ENCODE measurements around the gene ZAR1. TPM values are rescaled to one million over a fixed set of nuclear protein-coding genes. Genes with fewer than 3 reads are reported as not detected.

Gene ZAR1
- total RNA-seq, 2 experiments from 2014 or later: not detected

DNA sequence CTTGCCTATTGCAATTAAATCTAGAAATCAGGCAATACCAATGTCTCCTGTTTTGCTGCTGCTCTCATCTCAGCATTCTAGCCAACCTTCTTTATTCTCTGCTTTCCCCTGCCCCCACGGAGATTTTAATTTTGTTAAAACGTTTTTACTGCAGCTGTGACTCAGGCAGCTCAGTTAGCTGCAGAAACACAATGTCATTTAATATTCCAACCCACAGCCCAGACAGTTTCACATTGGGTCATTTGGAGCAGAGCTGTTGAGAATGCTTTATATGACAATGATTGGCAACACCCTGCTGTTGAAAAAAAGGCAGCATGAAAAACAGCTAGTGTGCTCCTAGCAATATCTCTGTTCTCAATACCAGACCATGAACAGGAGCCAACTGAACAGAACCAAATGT lies 19.5 kb upstream of the ZAR1 start:
- Mint-ChIP-seq H3K36me3 (no peaks in the 10 kb centered on the region), H3K27ac (no peak overlapping the region), H3K9me3 (no peaks in the 10 kb centered on the region), H3K27me3 (peaks cover 4% of the 10 kb centered on the region), H3K4me3 (no peak overlapping the region), H3K4me1 (ENCODE audit: low read depth) (no peaks in the 10 kb centered on the region)
- ChIA-PET POLR2A (no interaction called here), CTCF (no interaction called here)
- no peak for DNase-seq
- intact Hi-C loops (cut with micrococcal nuclease): no loop called here

DNA sequence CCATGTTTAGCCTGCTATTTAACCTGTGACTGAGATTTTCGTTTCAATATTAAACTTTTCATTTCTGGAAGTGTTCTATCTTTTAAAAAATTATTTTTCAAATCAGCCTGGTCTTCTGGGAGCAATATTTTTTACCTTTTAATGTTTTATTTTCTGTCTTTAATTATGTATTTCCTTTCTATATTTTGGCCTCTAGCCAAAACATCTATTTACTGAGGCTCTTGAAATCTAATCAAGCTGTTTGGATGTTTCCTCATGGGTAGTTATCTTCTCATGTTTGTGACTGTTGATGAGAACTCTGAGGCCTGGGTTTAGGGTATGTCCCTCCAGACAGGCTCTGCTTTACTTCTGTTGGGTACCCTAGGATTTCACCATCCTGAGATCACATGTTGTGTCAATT lies 17.3 kb upstream of the ZAR1 start:
- POLR2A ChIA-PET: no interaction called here
- Mint-ChIP-seq H3K27me3 (peaks cover 5% of the 10 kb centered on the region), H3K4me3 (no peak overlapping the region), H3K9me3 (no peaks in the 10 kb centered on the region), H3K27ac (no peak overlapping the region), H3K36me3 (no peaks in the 10 kb centered on the region), H3K4me1 (ENCODE audit: low read depth) (no peaks in the 10 kb centered on the region)
- CTCF ChIA-PET: no interaction called here
- intact Hi-C loops (cut with micrococcal nuclease): no loop called here
- no peak for DNase-seq

DNA sequence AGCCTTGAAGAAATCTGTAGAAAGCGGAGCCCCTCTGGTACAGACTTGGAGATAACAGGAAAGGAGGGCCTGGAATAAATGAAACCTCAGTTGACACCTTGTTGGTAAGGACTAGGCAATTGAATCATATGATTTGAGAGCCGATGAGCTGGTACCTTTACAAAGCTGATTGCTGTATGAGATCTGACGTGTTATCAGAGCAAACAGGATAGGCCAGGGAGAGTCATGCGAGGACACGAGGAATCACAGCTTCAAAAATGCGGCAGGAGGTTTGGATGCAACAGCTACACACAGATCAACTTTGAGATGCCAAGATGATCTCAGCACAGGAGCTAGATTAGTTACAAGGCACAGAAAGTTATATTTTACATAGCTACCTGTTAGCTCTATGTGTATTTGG lies 14.3 kb upstream of the ZAR1 start:
- POLR2A ChIA-PET: no interaction called here
- intact Hi-C loops (cut with micrococcal nuclease): no loop called here
- Mint-ChIP-seq H3K4me3 (no peak overlapping the region), H3K4me1 (ENCODE audit: low read depth) (no peaks in the 10 kb centered on the region), H3K9me3 (no peaks in the 10 kb centered on the region), H3K27me3 (peaks cover 4% of the 10 kb centered on the region), H3K36me3 (no peaks in the 10 kb centered on the region), H3K27ac (no peak overlapping the region)
- DNase-seq: no peak
- CTCF ChIA-PET: interaction anchor here (0.8 kb wide), 1 partner anchor 95 kb away, joined by 3 read pairs; no protein-coding TSS in a partner anchor

DNA sequence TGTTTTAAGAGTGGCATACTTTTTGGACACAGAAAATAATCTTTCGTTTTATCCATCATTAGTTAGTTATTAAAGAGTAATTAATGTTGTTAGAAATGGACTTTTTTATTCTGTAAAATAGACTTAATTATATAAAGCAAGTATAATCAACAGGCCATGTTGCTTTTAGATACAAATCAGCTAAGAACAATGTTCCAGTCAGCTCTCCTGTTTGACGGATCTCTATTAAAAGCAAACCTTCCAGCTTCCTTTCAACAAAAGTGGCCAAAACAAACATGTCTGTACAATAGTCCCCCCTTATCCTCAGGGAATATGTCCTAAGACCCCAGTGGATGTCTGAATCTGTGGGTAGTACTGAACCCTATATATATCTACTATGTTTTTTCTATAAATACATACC lies 11.8 kb upstream of the ZAR1 start:
- H3K36me3 Mint-ChIP-seq: peaks cover 2% of the 10 kb centered on the region
- intact Hi-C loops (cut with micrococcal nuclease): no loop called here
- DNase-seq: no peak
- H3K27me3 Mint-ChIP-seq: peaks cover 26% of the 10 kb centered on the region
- H3K4me3 Mint-ChIP-seq: no peak overlapping the region
- H3K9me3 Mint-ChIP-seq: no peaks in the 10 kb centered on the region
- POLR2A ChIA-PET: no interaction called here
- H3K4me1 Mint-ChIP-seq (ENCODE audit: low read depth): no peaks in the 10 kb centered on the region
- H3K27ac Mint-ChIP-seq: no peak overlapping the region
- CTCF ChIA-PET: interaction anchor here (0.5 kb wide), 1 partner anchor 1319 kb away, joined by 5 read pairs; no protein-coding TSS in a partner anchor

DNA sequence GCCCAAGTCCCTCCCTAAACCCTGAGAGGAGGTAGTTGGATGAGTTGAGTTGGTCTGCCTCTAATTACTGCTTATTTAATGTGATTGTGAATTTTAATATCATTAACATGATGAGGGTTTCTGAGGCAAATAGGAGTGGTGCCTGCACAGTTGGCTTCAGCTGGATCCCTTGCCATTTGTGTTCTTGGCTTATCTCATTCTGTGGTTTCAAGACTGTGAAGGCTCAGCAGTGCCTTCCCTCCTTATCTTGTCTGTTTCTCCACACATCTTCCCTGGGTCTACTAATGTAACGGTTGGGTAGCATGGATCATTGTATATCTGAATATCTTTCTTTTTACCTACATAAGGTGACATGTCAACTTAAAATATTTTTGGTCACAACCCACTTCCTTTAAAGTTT lies 8.5 kb upstream of the ZAR1 start:
- Mint-ChIP-seq H3K9me3 (no peaks in the 10 kb centered on the region), H3K4me1 (ENCODE audit: low read depth) (peaks cover 11% of the 10 kb centered on the region), H3K27me3 (peaks cover 46% of the 10 kb centered on the region), H3K4me3 (no peak overlapping the region), H3K27ac (no peak overlapping the region), H3K36me3 (peaks cover 2% of the 10 kb centered on the region)
- POLR2A ChIA-PET: no interaction called here
- DNase-seq: no peak
- intact Hi-C loops (cut with micrococcal nuclease): loop anchor here (10.0 kb wide), 1 partner anchor 47 kb away; no protein-coding TSS in a partner anchor
- CTCF ChIA-PET: no interaction called here

DNA sequence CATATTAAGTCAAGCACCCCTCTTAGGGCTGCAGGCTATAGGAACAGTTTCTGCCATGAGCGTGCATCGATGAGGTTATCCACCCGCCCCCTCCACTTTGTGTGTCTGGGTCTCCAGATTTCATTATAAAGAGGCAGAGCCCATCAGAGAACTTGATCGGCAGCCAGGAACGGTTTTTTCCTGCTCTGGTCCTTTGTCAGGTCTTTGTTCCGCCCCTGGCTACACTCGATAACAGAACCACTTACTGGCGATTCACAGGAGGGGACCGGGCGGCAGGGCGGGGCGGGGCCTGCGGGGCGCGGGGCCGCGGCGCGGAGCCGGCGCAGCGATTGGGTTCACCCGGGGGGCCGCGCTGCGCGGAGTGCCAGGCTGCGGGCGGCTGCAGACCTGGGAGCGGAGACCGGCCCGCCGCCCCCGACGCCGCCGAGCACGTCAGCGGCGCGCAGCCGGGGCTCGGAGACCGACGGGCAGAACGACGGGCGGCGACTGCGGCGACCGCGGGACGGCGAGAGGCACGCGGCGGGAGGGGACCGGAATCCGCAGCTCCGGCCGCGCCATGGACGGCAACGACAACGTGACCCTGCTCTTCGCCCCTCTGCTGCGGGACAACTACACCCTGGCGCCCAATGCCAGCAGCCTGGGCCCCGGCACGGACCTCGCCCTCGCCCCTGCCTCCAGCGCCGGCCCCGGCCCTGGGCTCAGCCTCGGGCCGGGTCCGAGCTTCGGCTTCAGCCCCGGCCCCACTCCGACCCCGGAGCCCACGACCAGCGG lies 6.9 kb upstream of the ZAR1 start, which contains the start of gene SLC10A4:
TSS of gene SLC10A4 (plus strand) at position 338 of the 771 bp plus-strand sequence. CDS start at position 557, 219 bp downstream.
- intact Hi-C loops (cut with micrococcal nuclease): loop anchor here (10.0 kb wide), 1 partner anchor 48 kb away; no protein-coding TSS in a partner anchor
- ChIA-PET CTCF (no interaction called here), POLR2A (no interaction called here)
- Mint-ChIP-seq H3K9me3 (no peaks in the 10 kb centered on the region), H3K27ac (no peak within 1 kb of the TSS), H3K36me3 (peaks cover 2% of the 10 kb centered on the region), H3K27me3 (peaks cover 54% of the 10 kb centered on the region), H3K4me3 (peak within 1 kb of the TSS; percentile 39), H3K4me1 (ENCODE audit: low read depth) (peaks cover 11% of the 10 kb centered on the region)
- DNase-seq: peak; percentile 9

DNA sequence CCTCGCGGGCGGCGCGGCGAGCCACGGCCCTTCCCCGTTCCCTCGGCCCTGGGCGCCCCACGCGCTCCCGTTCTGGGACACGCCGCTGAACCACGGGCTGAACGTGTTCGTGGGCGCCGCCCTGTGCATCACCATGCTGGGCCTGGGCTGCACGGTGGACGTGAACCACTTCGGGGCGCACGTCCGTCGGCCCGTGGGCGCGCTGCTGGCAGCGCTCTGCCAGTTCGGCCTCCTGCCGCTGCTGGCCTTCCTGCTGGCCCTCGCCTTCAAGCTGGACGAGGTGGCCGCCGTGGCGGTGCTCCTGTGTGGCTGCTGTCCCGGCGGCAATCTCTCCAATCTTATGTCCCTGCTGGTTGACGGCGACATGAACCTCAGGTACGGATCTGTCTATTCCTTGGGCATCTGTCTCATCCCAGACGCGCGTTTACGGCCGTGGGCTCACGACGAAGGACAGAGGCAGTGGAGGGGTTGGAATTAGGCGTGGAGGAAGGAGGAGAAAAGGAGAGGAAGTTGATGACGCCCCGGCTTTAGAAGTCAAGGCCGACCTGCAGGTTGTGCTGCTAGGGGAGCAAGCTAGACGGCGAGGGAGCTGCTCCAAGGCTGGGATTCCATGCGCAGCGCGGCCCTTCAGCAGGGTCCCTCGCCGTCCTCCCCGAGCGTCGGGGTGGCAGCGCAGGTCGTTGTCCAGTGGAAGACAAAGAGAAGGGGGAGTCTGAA lies 6.1 kb upstream of the ZAR1 start:
- peaks cover 58% of the 10 kb centered on the region for H3K27me3 Mint-ChIP-seq
- CTCF ChIA-PET: interaction anchor here (1.3 kb wide), 1 partner anchor 37 kb away, joined by 4 read pairs; no protein-coding TSS in a partner anchor
- no peaks in the 10 kb centered on the region for H3K9me3 Mint-ChIP-seq
- peaks cover 11% of the 10 kb centered on the region for H3K4me1 Mint-ChIP-seq (ENCODE audit: low read depth)
- DNase-seq: peak; percentile 15
- intact Hi-C loops (cut with micrococcal nuclease): loop anchor here (10.0 kb wide), 1 partner anchor 49 kb away; no protein-coding TSS in a partner anchor
- H3K4me3 Mint-ChIP-seq: peak overlapping the region; percentile 24
- no peak overlapping the region for H3K27ac Mint-ChIP-seq
- H3K36me3 Mint-ChIP-seq: peaks cover 2% of the 10 kb centered on the region
- POLR2A ChIA-PET: no interaction called here

DNA sequence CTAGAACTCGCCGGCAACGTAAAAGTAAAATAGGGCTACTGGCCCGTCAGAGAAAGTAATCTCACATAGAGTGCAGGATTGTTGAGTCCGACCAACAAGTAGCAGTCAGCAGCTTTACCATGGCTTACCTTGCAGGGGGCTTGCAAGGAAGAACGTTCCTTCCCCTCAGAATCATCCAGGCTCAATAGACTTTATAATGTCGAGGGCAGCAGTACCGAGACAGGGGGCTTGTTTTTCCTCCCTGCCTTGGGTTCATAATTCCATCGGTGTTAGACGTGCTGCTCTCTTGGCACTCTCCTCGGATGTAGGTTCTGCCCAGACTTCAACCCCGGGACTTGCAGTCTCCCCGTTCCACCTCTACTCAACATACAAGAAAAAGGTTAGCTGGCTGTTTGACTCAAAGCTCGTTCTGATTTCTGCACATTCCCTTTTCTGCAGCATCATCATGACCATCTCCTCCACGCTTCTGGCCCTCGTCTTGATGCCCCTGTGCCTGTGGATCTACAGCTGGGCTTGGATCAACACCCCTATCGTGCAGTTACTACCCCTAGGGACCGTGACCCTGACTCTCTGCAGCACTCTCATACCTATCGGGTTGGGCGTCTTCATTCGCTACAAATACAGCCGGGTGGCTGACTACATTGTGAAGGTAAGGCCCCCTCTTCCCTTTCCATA lies 5.4 kb upstream of the ZAR1 start:
- ChIA-PET CTCF (interaction anchor here (1.3 kb wide), 1 partner anchor 38 kb away, joined by 4 read pairs; no protein-coding TSS in a partner anchor), POLR2A (no interaction called here)
- peaks cover 11% of the 10 kb centered on the region for H3K4me1 Mint-ChIP-seq (ENCODE audit: low read depth)
- H3K36me3 Mint-ChIP-seq: peaks cover 2% of the 10 kb centered on the region
- DNase-seq: no peak
- no peak overlapping the region for H3K27ac Mint-ChIP-seq
- intact Hi-C loops (cut with micrococcal nuclease): loop anchor here (10.0 kb wide), 1 partner anchor 50 kb away; no protein-coding TSS in a partner anchor
- H3K27me3 Mint-ChIP-seq: peaks cover 64% of the 10 kb centered on the region
- peak overlapping the region; percentile 24 for H3K4me3 Mint-ChIP-seq
- H3K9me3 Mint-ChIP-seq: no peaks in the 10 kb centered on the region

DNA sequence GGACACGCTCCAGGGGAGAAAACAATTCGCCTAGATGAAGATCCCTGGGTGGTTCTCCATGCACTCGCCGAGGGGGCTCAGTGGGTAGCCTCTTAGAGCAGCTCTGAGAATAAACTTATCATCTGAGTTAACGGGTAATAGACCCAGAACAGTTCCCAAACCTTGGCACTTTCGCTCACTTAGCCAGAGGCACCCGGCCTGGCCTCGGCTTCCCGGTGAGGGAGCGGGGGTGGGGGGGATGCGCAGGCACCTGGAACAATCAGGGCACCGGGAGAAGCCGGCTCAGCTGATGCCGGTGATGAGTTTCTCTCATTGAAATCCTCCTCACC lies 405 bp upstream of the ZAR1 start:
- no peaks in the 10 kb centered on the region for H3K36me3 Mint-ChIP-seq
- no peak for DNase-seq
- ChIA-PET POLR2A (no interaction called here), CTCF (no interaction called here)
- H3K4me3 Mint-ChIP-seq: peak overlapping the region; percentile 35
- no peak overlapping the region for H3K27ac Mint-ChIP-seq
- no peaks in the 10 kb centered on the region for H3K9me3 Mint-ChIP-seq
- intact Hi-C loops (cut with micrococcal nuclease): loop anchor here (10.0 kb wide), 1 partner anchor 55 kb away; no protein-coding TSS in a partner anchor
- H3K4me1 Mint-ChIP-seq (ENCODE audit: low read depth): peaks cover 2% of the 10 kb centered on the region
- H3K27me3 Mint-ChIP-seq: peaks cover 51% of the 10 kb centered on the region

DNA sequence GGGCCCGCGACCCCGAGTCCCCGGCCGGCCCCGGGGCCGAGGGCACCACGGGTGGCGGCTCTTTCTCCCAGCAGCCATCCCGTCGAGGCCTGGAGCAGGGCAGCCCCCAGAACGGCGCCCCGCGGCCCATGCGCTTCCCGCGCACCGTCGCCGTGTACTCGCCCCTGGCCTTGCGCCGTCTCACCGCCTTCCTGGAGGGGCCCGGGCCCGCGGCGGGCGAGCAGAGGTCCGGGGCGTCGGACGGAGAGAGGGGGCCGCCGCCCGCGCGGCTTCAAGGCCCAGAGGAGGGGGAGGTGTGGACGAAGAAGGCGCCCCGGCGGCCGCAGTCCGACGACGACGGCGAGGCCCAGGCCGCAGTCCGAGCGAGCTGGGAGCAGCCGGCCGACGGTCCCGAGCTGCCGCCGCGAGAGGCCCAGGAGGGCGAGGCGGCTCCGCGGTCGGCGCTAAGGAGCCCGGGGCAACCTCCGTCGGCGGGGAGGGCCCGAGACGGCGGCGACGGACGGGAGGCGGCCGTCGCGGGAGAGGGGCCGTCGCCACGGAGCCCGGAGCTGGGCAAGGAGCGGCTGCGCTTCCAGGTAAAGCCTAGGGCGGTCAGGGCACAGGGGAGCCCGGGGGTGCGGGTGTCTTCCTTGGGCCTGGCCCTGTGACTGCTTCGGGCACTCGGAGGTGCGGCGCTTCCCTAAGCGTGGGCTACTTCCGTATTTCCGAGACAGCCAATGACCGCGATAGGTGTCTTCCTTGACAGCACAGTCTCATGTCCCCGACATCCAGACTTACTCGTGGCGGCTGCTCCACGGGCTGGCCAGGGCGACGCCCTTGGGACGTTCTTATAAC lies 845 bp downstream of the ZAR1 start:
- Mint-ChIP-seq H3K4me3 (no peak overlapping the region), H3K27ac (no peak overlapping the region), H3K27me3 (peaks cover 41% of the 10 kb centered on the region), H3K9me3 (no peaks in the 10 kb centered on the region), H3K4me1 (ENCODE audit: low read depth) (no peaks in the 10 kb centered on the region), H3K36me3 (no peaks in the 10 kb centered on the region)
- intact Hi-C loops (cut with micrococcal nuclease): no loop called here
- ChIA-PET POLR2A (no interaction called here), CTCF (no interaction called here)
- no peak for DNase-seq

DNA sequence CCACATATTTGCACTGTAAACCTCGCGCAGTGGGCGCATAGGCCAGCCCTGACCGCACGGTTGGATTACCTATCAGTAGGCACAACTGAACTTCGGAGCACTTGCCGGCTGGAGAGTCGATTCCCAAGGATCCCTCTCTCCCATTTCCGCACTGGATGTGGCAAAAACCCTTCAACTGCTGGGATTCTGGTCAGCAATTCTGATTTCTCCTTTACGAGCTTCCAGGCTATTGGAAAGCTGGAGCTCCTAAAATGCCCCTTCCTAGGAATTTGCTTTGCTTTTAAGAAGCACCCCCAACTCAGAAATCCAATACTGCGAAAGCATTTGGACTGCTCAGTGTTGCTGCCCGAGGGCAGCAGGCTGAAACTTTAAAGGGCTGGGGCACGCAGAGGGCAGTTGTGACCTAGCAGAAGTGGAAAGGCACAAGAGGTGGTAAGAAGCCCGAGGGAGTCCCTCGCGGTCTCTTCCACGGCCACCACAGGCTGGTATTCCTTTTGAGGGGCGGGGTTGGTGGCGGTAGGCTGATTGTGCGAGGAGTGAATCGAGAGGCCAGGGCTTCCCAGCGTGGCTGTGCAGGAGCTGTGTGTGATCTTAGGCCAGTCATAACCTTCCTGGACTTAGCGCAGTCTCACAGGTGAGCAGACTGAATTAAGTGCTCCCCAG lies 1.6 kb downstream of the ZAR1 start:
- H3K9me3 Mint-ChIP-seq: no peaks in the 10 kb centered on the region
- H3K27me3 Mint-ChIP-seq: peaks cover 41% of the 10 kb centered on the region
- CTCF ChIA-PET: no interaction called here
- H3K27ac Mint-ChIP-seq: no peak overlapping the region
- POLR2A ChIA-PET: no interaction called here
- no peak for DNase-seq
- peaks cover 2% of the 10 kb centered on the region for H3K36me3 Mint-ChIP-seq
- H3K4me1 Mint-ChIP-seq (ENCODE audit: low read depth): no peaks in the 10 kb centered on the region
- no peak overlapping the region for H3K4me3 Mint-ChIP-seq
- intact Hi-C loops (cut with micrococcal nuclease): no loop called here

Measured in activated CD4-positive, alpha-beta memory T cell treated with anti-CD3 and anti-CD28 coated beads for 36 hours (primary cell).